Ureter (tissue), 1 donor: Measurements from ENCODE around the gene AVP. TPM values are rescaled to one million over a fixed set of nuclear protein-coding genes. Genes with fewer than 3 reads are reported as not detected.
"Not testable (repeated sequence)": the region's sequence is repeated elsewhere in the genome, so short reads cannot be mapped to it uniquely, and the experiment has no call there.

Experiments
- DNase-seq: peaks from one replicate; pipeline ENCODE4 v3.0.0-alpha.2; 2020; ENCODE audit warnings: low spot score
- total RNA-seq: library from RNA; stranded (reverse); gene quantifications from one replicate; pipeline ENCODE4 v1.2.4, GENCODE V29; 2023
- donor health status: DM: yes; HTN: yes; CAD: no.

AVP gene
- total RNA-seq, 1 donor from 2014 or later = not detected

- no peak for DNase-seq
These were observed 1.3 kb downstream of the AVP start for GRCh38 chr20:3082955-3083952.

- DNase-seq = no peak
These were observed 2.1 kb downstream of the AVP start for GRCh38 chr20:3082306-3082951.

- no peak for DNase-seq
These were observed 2.9 kb downstream of the AVP start for GRCh38 chr20:3081641-3082040.

GRCh38 chr20:3080939-3081388 is 3.6 kb downstream of the AVP start:
- DNase-seq = no peak

- no peak for DNase-seq
These were observed 6.8 kb downstream of the AVP start for GRCh38 chr20:3077618-3078134.

- DNase-seq = not testable (repeated sequence)
These were observed 9.2 kb downstream of the AVP start for GRCh38 chr20:3075315-3075714.

- no peak for DNase-seq
These were observed 9.7 kb downstream of the AVP start for GRCh38 chr20:3074812-3075211.

GRCh38 chr20:3073251-3073643 is 11.3 kb downstream of the AVP start:
- DNase-seq = not testable (repeated sequence)

GRCh38 chr20:3072530-3073250 is 11.8 kb downstream of the AVP start:
- no peak for DNase-seq

GRCh38 chr20:3071610-3072529 is 12.7 kb downstream of the AVP start, which contains the start of gene OXT:
Gene OXT (plus strand): TSS chr20:3071620. CDS start chr20:3071656, 36 bp downstream.
- no peak for DNase-seq

GRCh38 chr20:3071266-3071609 is 13.3 kb downstream of the AVP start:
- DNase-seq = no peak

- DNase-seq = no peak
These were observed 13.8 kb downstream of the AVP start for GRCh38 chr20:3070725-3071124.

- no peak for DNase-seq
These were observed 15.3 kb downstream of the AVP start for GRCh38 chr20:3068986-3069900.

GRCh38 chr20:3068075-3068474 is 16.4 kb downstream of the AVP start:
- DNase-seq = no peak

- no peak for DNase-seq
These were observed 17.1 kb downstream of the AVP start for GRCh38 chr20:3067139-3068014.

GRCh38 chr20:3064119-3064518 is 20.4 kb downstream of the AVP start:
- DNase-seq = not testable (repeated sequence)

- no peak for DNase-seq
These were observed 25.0 kb downstream of the AVP start for GRCh38 chr20:3059489-3059888.

GRCh38 chr20:3051385-3052019 is 33.0 kb downstream of the AVP start:
- DNase-seq = no peak
